NCI-H2171 treated with DMSO at 0.1 percent for 48 hours (cell line): Measurements from ENCODE around the gene OR5J2.
A peak's percentile ranks its signal among the peaks of the same experiment; 100 is the strongest.
"Not testable (repeated sequence)": the region's sequence is repeated elsewhere in the genome, so short reads cannot be mapped to it uniquely, and the experiment has no call there.

ENCODE experiments used
- DNase-seq: peaks from one replicate; lab custom pipeline; 2025; lab: John Stamatoyannopoulos, UW

Gene OR5J2

GRCh38 chr11:56176318-56176717, at the start of gene OR5J2:
Gene OR5J2 (plus strand): TSS chr11:56176618. CDS start chr11:56176618, 0 bp downstream.
- no peak for DNase-seq

- no peak for DNase-seq
Observed at GRCh38 chr11:56140151-56140661, 36.2 kb upstream of the OR5J2 start, which contains the start of gene OR8J3. Gene OR8J3 (minus strand): TSS chr11:56140201. CDS start chr11:56137718, 2,483 bp downstream.

GRCh38 chr11:56143681-56144080, 32.7 kb upstream of the OR5J2 start:
- not testable (repeated sequence) for DNase-seq

GRCh38 chr11:56151376-56151775, 25.0 kb upstream of the OR5J2 start:
- DNase-seq, result no peak

- DNase-seq, result peak; percentile 72
Observed at GRCh38 chr11:56152333-56152732, 24.1 kb upstream of the OR5J2 start.

GRCh38 chr11:56160217-56160616, 16.2 kb upstream of the OR5J2 start, which contains the start of gene OR8K5:
Gene OR8K5 (minus strand): TSS chr11:56160317. CDS start chr11:56160317, 0 bp downstream.
- no peak for DNase-seq

GRCh38 chr11:56163804-56164203, 12.6 kb upstream of the OR5J2 start:
- no peak for DNase-seq

- DNase-seq, result no peak
Observed at GRCh38 chr11:56172256-56172830, 4.1 kb upstream of the OR5J2 start.

- no peak for DNase-seq
Observed at GRCh38 chr11:56183459-56183858, 7.0 kb downstream of the OR5J2 start.

GRCh38 chr11:56188602-56189001, 12.2 kb downstream of the OR5J2 start:
- DNase-seq, result no peak

GRCh38 chr11:56196705-56197104, 20.3 kb downstream of the OR5J2 start:
- no peak for DNase-seq

GRCh38 chr11:56197367-56197766, 20.9 kb downstream of the OR5J2 start:
- no peak for DNase-seq

GRCh38 chr11:56207790-56208189, 31.4 kb downstream of the OR5J2 start:
- DNase-seq, result no peak

GRCh38 chr11:56214537-56214936, 38.1 kb downstream of the OR5J2 start:
- DNase-seq, result no peak

- not testable (repeated sequence) for DNase-seq
Observed at GRCh38 chr11:56219735-56220134, 43.3 kb downstream of the OR5J2 start.
